ENCODE data around the gene THRB.

The THRB gene

GRCh38 chr3:24226397-24226796, 268.3 kb downstream of the THRB start:
- no peak for DNase-seq (ENCODE audit: low spot score)

GRCh38 chr3:24225385-24225950, 269.2 kb downstream of the THRB start:
- DNase-seq (ENCODE audit: low spot score), result no peak

GRCh38 chr3:24224666-24225384, 269.8 kb downstream of the THRB start:
- no peak for DNase-seq (ENCODE audit: low spot score)

- peak; percentile 14 for DNase-seq (ENCODE audit: low spot score)
Measured at GRCh38 chr3:24222165-24222805, 272.4 kb downstream of the THRB start.

- peak; percentile 94 for DNase-seq (ENCODE audit: low spot score)
Measured at GRCh38 chr3:24220859-24221657, 273.6 kb downstream of the THRB start.

- DNase-seq (ENCODE audit: low spot score), result no peak
Measured at GRCh38 chr3:24215502-24215901, 279.1 kb downstream of the THRB start.

GRCh38 chr3:24211381-24211780, 283.3 kb downstream of the THRB start:
- no peak for DNase-seq (ENCODE audit: low spot score)

- DNase-seq (ENCODE audit: low spot score), result peak; percentile 60
Measured at GRCh38 chr3:24202071-24202470, 292.6 kb downstream of the THRB start.

GRCh38 chr3:24201301-24201700, 293.3 kb downstream of the THRB start:
- DNase-seq (ENCODE audit: low spot score), result no peak

- peak; percentile 71 for DNase-seq (ENCODE audit: low spot score)
Measured at GRCh38 chr3:24199775-24200247, 294.8 kb downstream of the THRB start.

- no peak for DNase-seq (ENCODE audit: low spot score)
Measured at GRCh38 chr3:24199300-24199699, 295.4 kb downstream of the THRB start.

- DNase-seq (ENCODE audit: low spot score), result no peak
Measured at GRCh38 chr3:24198728-24199127, 295.9 kb downstream of the THRB start.

- DNase-seq (ENCODE audit: low spot score), result no peak
Measured at GRCh38 chr3:24197809-24198208, 296.8 kb downstream of the THRB start.

GRCh38 chr3:24196526-24196925, 298.1 kb downstream of the THRB start:
- DNase-seq (ENCODE audit: low spot score), result peak; percentile 74

GRCh38 chr3:24195504-24196230, 299.0 kb downstream of the THRB start:
- no peak for DNase-seq (ENCODE audit: low spot score)

- DNase-seq (ENCODE audit: low spot score), result no peak
Measured at GRCh38 chr3:24192469-24193056, 302.1 kb downstream of the THRB start.

- no peak for DNase-seq (ENCODE audit: low spot score)
Measured at GRCh38 chr3:24191801-24192403, 302.7 kb downstream of the THRB start.

GRCh38 chr3:24190256-24190655, 304.4 kb downstream of the THRB start:
- no peak for DNase-seq (ENCODE audit: low spot score)

- peak; percentile 53 for DNase-seq (ENCODE audit: low spot score)
Measured at GRCh38 chr3:24185738-24186384, 308.8 kb downstream of the THRB start.

- DNase-seq (ENCODE audit: low spot score), result no peak
Measured at GRCh38 chr3:24184528-24185176, 310.0 kb downstream of the THRB start.

Data from AG08395 (cell line).